GM12878 (cell line): Measurements from ENCODE around the gene ADCY6. TPM values are rescaled to one million over a fixed set of nuclear protein-coding genes. Genes with fewer than 3 reads are reported as not detected.

Source experiments
- ATF2 ChIP-seq: IDR thresholded peaks from 2 replicates; pipeline ENCODE4 v1.6.1; 2012; ENCODE audit warnings: low read length, inconsistent platforms
- BCLAF1 ChIP-seq: fragments of 450-650 bp; IDR thresholded peaks from 2 replicates; pipeline ENCODE4 v1.6.1; 2017; ENCODE audit warnings: antibody characterized with exemption, mild to moderate bottlenecking, moderate library complexity
- ESRRA ChIP-seq: IDR thresholded peaks from 2 replicates; pipeline ENCODE4 v1.6.1; 2012; ENCODE audit warnings: mild to moderate bottlenecking, low read length, improper control_type of control experiment
- FOXK2 ChIP-seq: fragments of 450-650 bp; IDR thresholded peaks from 2 replicates; pipeline ENCODE4 v1.6.1; 2017; ENCODE audit warnings: mild to moderate bottlenecking, moderate library complexity
- IKZF1 ChIP-seq: fragments of 450-650 bp; conservative IDR thresholded peaks from 2 replicates; pipeline ENCODE4 v1.6.1; 2017; ENCODE audit warnings: antibody characterized with exemption, mild to moderate bottlenecking
- MYB ChIP-seq: fragments of 150-350 bp; IDR thresholded peaks from 2 replicates; pipeline ENCODE4 v1.6.1; 2014; ENCODE audit warnings: mild to moderate bottlenecking, low read depth, low read length, borderline replicate concordance
- MYC ChIP-seq: IDR thresholded peaks from 2 replicates; pipeline ENCODE4 v1.6.1; 2011; ENCODE audit warnings: mild to moderate bottlenecking, low read length, moderate library complexity, inconsistent platforms; ENCODE audit not compliant: insufficient read depth, insufficient replicate concordance, insufficient read length, severe bottlenecking
- NFYB ChIP-seq: IDR thresholded peaks from 2 replicates; pipeline ENCODE4 v1.6.1; 2011; ENCODE audit warnings: low read depth, mild to moderate bottlenecking, low read length, improper control_type of control experiment, moderate library complexity; ENCODE audit not compliant: insufficient read depth
- PAX5 ChIP-seq: IDR thresholded peaks from 2 replicates; pipeline ENCODE4 v1.6.1; 2011; ENCODE audit warnings: low read depth, low read length, borderline replicate concordance
- RFX5 ChIP-seq: IDR thresholded peaks from 2 replicates; pipeline ENCODE4 v1.6.1; 2011; ENCODE audit warnings: low read depth, low read length, improper control_type of control experiment
- SMAD1 ChIP-seq: fragments of 450-650 bp; IDR thresholded peaks from 2 replicates; pipeline ENCODE4 v1.6.1; 2018; ENCODE audit warnings: mild to moderate bottlenecking, low read depth; ENCODE audit not compliant: partially characterized antibody
- SUPT20H ChIP-seq: IDR thresholded peaks from 2 replicates; pipeline ENCODE4 v1.6.1; 2011; ENCODE audit warnings: low read depth, mild to moderate bottlenecking, low read length, moderate library complexity, borderline replicate concordance; ENCODE audit not compliant: control insufficient read depth
- TAF1 ChIP-seq: IDR thresholded peaks from 2 replicates; pipeline ENCODE4 v1.6.1; 2011; ENCODE audit warnings: mild to moderate bottlenecking, low read depth, low read length, borderline replicate concordance
- TCF3 ChIP-seq: IDR thresholded peaks from 2 replicates; pipeline ENCODE4 v1.6.1; 2012; ENCODE audit warnings: low read depth, mild to moderate bottlenecking, low read length, borderline replicate concordance; ENCODE audit not compliant: insufficient read depth
- USF2 ChIP-seq: IDR thresholded peaks from 2 replicates; pipeline ENCODE4 v1.6.1; 2011; ENCODE audit warnings: low read depth, low read length, improper control_type of control experiment, borderline replicate concordance
- WRNIP1 ChIP-seq: IDR thresholded peaks from 2 replicates; pipeline ENCODE4 v1.6.1; 2011; ENCODE audit warnings: low read depth, low read length, improper control_type of control experiment, borderline replicate concordance
- ZNF274 ChIP-seq: IDR thresholded peaks from one replicate; pipeline ENCODE4 v1.8.0; 2011; ENCODE audit not compliant: insufficient read length, insufficient read depth
- ZNF384 ChIP-seq: IDR thresholded peaks from 2 replicates; pipeline ENCODE4 v1.6.1; 2012; ENCODE audit warnings: low read depth, mild to moderate bottlenecking, low read length, improper control_type of control experiment, borderline replicate concordance
- ZSCAN29 ChIP-seq: fragments of 450-650 bp; IDR thresholded peaks from 2 replicates; pipeline ENCODE4 v1.6.1; 2017; ENCODE audit warnings: mild to moderate bottlenecking, moderate library complexity
- polyA plus RNA-seq, 11 experiments: library from polyadenylated mRNA; depleted of rRNA in 4 of 11; unstranded in 6 of 11; stranded (reverse) in 5 of 11; fragments of >200 nt; fragmentation: Nextera tagmentation in 4 of 11; fragmentation: Illumina TruSeq in 1 of 11; extraction: Ambion mirVana in 4 of 11; extraction: Trizol in 1 of 11; gene quantifications; 1 replicate in 1 of 11; 2 replicates in 10 of 11; pipeline versions ENCODE4 v1.2.1 to v1.2.3, GENCODE V29; 2011 to 2016; ENCODE audit warnings: inconsistent platforms in 2 of 11, missing spikeins in 2 of 11, low read depth in 1 of 11
- total RNA-seq, 4 experiments: library from RNA; depleted of rRNA in 3 of 4; stranded (reverse); fragments of >200 nt in 3 of 4; fragmentation: Illumina TruSeq in 1 of 4; extraction: Trizol in 1 of 4; gene quantifications; 2 replicates each; pipeline versions ENCODE4 v1.2.1 to v1.2.3, GENCODE V29; 2013 to 2021
- TF ChIP-seq, protein P1 (sequence below): fragments of 450-650 bp; IDR thresholded peaks from 2 replicates; pipeline ENCODE4 v1.6.1; 2017; ENCODE audit warnings: mild to moderate bottlenecking

Gene ADCY6
- total and polyA plus RNA-seq, 10 of the 15 experiments (the other 5 are each of a cell fraction or from before 2014, with no cell fraction given) = 0.03 to 2.0 (median 0.14) TPM; not detected in 1

DNA sequence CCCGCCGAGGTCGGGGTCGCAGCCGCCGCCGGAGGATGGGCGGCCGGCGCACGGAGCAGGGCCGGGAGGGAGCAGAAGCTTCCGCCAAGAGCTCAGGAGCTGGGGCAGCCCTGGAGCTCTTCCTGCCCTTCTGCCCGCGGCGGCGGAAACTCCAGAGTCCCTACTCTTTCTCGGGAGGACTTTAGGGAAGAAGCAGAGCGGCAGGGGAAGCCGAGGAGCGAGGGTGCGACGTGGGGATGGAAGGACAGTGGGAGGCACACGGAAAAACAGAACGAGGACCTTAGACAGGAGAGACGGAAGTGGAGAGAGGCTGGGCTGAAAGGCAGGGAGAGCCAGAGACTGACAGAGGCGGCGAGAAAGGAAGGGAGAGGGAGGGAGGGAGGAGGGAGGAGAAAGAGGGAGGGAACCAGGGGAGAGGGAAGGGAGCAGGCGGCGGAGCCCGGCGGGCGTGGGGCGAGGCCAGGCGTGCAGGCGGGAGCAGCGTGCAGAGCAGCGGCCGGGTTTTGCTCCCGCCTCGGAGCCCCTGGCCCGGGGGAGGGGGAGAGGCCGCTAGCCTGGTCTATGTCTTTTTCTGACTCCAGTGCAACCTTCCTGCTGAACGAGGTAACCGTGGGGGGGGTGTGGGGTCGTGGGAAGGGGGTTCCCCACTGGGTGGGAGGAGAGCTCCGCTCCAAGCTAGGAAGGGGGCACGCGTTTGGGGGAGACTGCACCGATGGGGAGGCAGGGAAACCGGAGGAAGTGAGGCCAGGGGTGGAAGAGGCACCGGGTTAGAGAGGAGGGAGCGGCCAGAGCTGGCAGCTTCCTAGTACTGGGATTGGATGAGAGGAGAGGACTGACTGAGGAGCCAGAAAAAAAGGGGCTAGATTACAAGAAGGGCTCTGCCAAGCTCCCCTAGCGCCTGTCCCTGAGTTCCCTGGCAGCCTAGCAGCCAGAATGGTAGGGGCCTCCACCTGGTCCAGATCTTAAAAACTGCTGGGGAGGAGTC is 26.5 kb upstream of the ADCY6 start (continued):
- no peak for TF ChIP-seq ATF2
- no peak for TF ChIP-seq RFX5
- TF ChIP-seq FOXK2 = no peak
- TF ChIP-seq SUPT20H = no peak
- TF ChIP-seq WRNIP1 = no peak
- TF ChIP-seq NFYB = no peak
- TF ChIP-seq ZNF274 = no peak
- no peak for TF ChIP-seq BCLAF1
- TF ChIP-seq ESRRA = no peak
- peak; percentile 19 for TF ChIP-seq SMAD1
- TF ChIP-seq ZNF384 = no peak
- TF ChIP-seq TAF1 = no peak
- TF ChIP-seq, protein P1, sequence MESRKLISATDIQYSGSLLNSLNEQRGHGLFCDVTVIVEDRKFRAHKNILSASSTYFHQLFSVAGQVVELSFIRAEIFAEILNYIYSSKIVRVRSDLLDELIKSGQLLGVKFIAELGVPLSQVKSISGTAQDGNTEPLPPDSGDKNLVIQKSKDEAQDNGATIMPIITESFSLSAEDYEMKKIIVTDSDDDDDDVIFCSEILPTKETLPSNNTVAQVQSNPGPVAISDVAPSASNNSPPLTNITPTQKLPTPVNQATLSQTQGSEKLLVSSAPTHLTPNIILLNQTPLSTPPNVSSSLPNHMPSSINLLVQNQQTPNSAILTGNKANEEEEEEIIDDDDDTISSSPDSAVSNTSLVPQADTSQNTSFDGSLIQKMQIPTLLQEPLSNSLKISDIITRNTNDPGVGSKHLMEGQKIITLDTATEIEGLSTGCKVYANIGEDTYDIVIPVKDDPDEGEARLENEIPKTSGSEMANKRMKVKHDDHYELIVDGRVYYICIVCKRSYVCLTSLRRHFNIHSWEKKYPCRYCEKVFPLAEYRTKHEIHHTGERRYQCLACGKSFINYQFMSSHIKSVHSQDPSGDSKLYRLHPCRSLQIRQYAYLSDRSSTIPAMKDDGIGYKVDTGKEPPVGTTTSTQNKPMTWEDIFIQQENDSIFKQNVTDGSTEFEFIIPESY = no peak
- no peak for TF ChIP-seq ZSCAN29
- peak; percentile 73 for TF ChIP-seq IKZF1
- no peak for TF ChIP-seq MYC
- no peak for TF ChIP-seq USF2
- TF ChIP-seq TCF3 = no peak
- no peak for TF ChIP-seq MYB
- no peak for TF ChIP-seq PAX5
